Brain pericyte (primary cell): Measurements from ENCODE around the gene MMP23B.
"Not testable (repeated sequence)": the region's sequence is repeated elsewhere in the genome, so short reads cannot be mapped to it uniquely, and the experiment has no call there.

Source experiments
- DNase-seq: peaks from one replicate; pipeline ENCODE4 v3.0.0-alpha.2; 2012; ENCODE audit warnings: low read depth, low spot score

Gene MMP23B

DNA sequence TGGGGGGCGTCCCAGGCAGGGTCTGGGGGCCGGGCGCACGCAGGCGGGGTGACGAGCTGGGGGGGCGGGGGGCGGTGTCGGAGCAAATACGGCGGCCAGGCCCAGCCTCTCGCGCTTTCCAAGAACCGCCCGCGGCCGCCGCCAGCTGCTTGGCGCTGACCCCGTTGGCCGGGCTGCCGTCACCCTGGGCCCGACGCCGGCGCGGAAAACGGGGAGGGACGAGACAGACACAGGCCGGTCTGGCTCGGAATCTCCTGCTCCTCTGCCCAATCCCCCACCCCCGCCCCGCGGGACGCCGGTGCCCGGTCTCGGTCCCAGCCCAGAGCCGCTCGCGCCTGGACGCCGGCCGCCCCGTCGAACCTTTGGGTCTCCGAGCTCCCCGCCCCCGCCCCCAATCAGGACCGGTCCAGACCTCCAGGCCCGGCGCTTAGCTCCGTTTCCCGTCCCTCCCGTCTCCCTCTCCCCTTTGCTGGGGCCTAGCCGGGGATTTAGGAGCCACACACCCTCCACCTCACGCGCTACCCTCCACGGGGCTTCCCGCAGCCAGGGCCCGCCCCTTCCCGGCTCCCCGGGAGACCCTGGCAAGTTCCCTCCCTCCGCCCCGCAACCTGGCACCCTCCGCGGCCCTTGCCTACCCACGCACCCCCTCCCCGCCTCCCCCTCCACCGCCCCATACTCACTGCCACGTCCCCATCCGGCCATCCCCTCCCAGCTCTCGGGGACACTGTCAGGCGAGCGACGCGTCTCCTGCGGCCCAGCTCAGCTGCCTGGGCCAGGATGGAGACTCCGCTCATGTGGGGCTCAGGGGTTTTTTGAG, 800 bp upstream of the MMP23B start:
- no peak for DNase-seq

DNA sequence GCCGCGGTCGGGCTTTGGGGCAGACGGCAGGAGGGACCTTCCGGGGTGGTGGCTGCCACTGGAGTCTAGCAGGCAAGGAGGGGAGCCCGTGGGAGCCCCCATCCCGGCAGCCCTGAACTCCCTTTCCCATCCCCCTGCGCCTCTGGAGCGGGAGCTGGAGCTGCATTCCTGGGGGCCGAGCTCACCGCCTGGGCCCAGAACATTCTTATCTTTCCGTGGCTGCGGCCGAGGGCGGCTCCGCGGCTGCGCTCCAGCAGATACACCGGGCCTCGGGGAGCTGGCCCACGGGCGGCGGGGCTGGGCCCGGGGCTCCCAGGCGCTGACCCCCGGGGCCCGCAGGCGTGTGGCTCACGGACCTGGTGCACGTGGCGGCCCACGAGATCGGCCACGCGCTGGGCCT, 1.4 kb downstream of the MMP23B start:
- DNase-seq: not testable (repeated sequence)

GRCh38 chr1:1634613-1635012, 2.6 kb downstream of the MMP23B start:
- not testable (repeated sequence) for DNase-seq

- DNase-seq: not testable (repeated sequence)
These were observed 4.9 kb downstream of the MMP23B start for GRCh38 chr1:1636621-1637478.

- not testable (repeated sequence) for DNase-seq
These were observed 5.5 kb downstream of the MMP23B start for GRCh38 chr1:1637479-1637875.

DNA sequence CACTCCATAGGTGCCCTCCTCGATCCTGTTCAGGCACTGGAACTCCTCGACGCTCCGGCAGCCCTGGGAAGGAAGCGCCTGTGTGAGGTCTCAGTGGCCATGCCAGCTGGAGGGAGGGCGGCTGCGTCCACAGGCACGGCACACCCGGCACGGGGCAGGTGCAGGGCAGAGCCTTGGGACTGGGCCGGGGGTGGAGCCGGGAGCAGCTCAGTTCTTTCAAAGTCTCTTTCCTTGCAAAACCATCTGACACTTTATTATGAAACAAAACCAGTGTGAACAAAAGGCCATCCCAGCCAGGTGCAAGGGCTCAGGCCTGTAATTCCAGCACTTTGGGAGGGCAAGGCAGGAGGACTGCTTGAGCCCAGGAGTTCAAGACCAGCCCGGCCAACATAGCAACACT, 6.6 kb downstream of the MMP23B start:
- DNase-seq: not testable (repeated sequence)

DNA sequence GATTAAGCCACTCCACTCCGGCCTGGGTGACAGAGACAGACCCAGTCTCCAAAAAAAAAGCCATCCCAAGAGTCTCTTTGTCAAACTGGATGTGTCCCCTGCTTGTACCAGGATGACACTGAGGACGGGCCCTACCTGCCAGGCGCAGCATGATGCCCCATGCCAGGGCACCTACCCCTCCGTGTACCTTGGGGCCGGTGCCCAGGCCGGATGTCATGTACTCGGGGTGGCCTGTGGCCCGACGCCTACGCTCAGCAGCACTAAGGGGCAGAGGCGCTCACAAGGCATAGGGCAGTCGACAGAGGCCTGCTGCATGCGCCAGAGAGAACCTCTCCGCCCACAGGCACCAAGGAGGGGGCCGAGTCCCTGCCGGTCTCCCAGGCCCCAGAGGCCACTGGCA, 7.4 kb downstream of the MMP23B start:
- DNase-seq: not testable (repeated sequence)

DNA sequence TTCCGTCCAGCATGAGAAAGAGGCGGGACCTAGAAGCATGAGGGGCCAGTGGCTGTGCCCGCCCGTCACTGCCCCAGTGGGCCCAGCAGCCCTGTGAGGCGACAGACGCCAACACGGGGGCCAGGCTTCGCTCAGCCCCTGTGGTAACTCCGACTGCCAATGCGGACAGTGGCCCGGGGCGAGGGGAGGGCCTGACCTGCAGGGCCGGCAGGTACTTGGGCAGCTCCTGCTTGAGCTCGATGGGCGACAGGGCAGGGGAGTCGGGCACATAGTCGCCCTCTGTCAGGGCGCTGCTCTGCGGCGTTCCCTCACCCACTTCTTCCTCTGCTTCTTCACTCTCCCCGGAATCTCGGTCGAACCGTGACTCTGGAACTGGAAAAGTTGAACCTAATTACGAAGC, 8.1 kb downstream of the MMP23B start:
- DNase-seq: not testable (repeated sequence)

DNA sequence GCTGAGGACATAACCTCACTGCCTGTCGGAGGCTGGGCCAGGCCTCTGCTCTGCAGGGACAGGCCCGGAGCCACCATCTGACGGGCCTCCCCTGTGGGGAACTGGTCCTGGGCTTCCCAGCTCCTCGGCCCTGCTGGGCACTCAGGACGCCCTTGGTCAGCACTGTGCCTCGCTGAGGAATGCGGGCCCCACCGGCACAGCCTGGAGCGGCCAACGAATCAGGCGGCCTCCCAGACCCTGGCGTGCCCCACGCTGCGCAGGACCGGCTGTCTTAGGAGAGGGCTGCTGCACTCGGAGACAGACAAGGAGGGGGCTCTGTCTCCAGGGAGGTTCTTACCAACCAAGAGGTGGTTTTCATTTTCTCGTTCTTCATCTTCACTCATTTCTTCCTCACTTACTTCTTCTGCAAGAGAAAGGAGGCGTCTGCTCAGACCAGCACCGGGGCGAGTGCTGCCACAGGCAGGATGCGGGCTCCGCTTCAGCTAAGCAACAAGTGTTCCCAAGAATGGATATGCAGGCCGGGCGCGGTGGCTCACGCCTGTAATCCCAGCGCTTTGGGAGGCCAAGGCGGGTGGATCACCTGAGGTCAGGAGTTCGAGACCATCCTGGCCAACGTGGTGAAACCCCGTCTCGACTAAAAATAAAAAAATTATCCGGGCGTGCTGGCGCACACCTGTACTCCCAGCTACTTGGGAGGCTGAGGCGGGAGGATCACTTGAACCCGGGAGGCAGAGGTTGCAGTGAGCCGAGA, 8.9 kb downstream of the MMP23B start:
- DNase-seq: not testable (repeated sequence)

DNA sequence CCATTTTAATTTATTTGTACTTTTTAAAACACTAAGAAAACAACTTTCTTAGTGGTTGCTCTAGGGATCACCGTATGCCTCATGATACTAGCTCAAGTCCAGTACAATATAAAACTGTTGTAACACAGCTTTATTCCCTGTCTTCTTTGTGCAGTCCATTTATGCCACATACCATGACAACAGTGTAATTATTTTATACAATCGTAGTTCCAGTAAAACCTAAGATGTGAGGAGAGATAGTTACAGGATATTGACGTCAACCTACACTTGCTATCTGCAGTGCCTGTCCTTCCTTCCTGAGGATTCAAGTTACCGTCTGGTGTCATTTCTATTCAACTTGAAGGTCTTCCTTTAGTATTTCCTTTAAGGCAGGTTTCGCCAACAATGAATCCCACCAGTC, 14.4 kb downstream of the MMP23B start:
- not testable (repeated sequence) for DNase-seq

DNA sequence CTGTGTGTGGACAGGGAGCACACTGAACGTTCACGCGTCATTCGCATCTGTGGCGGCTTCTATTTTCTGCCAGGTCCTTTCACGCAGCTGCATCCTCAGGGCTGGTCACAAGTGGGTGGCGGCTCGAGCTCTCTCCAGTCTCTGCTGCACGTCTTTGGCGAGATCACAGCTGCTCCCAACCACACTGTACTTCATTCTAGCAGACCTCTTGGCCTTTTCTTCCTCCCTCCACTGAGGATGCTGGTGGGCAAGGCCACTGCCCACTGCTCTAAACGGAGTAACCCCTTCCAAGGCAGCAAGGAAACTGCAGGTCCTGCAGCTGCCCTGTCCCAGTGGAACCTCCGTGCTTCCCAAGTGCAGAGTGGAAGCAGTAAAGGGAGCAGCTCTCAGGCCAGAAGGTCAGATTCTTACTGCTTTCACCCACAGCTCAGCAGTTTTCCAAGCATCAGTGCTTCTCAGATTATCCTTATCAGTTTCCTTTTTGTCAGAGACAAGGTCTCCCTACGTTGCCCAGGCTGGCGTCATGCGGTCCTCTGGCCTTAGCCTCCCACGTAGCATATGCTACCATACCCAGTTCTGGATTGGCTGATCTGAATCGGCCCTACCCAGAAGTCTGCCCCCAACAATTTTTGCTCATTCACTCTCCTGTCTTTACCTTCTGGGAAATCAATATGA, 15.7 kb downstream of the MMP23B start:
- not testable (repeated sequence) for DNase-seq

- DNase-seq: not testable (repeated sequence)
These were observed 16.3 kb downstream of the MMP23B start for GRCh38 chr1:1648265-1648664.

GRCh38 chr1:1658583-1659549, 26.9 kb downstream of the MMP23B start, which contains the start of gene CDK11B:
Gene CDK11B (minus strand): TSS chr1:1659004. CDS start chr1:1657485, 1,519 bp downstream.
- peak; percentile 97 for DNase-seq

- DNase-seq: not testable (repeated sequence)
These were observed 30.4 kb downstream of the MMP23B start for GRCh38 chr1:1662392-1662791.

DNA sequence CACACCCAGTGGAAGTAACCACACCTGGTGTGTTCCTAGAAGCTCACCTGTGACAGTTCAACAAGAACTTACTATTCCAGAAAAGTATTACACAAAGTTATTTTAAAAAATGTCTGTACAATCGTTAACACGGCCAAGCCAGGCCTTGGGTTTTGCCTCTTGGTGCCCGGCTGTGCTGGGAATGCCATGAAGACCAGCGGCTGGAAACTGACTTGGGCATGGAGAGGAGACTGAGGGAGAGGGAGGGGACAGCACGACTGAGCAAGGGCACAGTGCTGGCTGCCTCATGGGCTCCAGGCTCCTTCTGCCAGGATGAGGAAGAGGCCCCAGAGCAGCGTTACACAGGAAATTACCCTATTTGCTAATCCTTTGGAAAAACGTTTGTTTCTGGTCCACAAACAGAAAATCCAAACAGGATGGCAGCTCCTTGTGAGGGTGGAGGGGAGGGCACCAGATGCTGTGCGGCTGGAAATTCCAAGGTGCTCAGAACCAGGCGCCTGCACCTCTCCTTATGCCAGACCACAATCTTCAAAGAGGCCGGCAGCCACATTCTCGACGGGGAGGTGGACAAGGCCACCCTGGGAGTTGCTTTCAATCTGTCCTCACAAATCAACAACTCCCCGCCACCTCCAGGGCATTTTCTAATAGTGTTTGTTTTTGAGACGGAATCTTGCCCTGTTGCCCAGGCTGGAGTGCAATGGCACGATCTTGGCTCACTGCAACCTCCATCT, 31.0 kb downstream of the MMP23B start:
- not testable (repeated sequence) for DNase-seq

- not testable (repeated sequence) for DNase-seq
These were observed 32.3 kb downstream of the MMP23B start for GRCh38 chr1:1664318-1664717.

DNA sequence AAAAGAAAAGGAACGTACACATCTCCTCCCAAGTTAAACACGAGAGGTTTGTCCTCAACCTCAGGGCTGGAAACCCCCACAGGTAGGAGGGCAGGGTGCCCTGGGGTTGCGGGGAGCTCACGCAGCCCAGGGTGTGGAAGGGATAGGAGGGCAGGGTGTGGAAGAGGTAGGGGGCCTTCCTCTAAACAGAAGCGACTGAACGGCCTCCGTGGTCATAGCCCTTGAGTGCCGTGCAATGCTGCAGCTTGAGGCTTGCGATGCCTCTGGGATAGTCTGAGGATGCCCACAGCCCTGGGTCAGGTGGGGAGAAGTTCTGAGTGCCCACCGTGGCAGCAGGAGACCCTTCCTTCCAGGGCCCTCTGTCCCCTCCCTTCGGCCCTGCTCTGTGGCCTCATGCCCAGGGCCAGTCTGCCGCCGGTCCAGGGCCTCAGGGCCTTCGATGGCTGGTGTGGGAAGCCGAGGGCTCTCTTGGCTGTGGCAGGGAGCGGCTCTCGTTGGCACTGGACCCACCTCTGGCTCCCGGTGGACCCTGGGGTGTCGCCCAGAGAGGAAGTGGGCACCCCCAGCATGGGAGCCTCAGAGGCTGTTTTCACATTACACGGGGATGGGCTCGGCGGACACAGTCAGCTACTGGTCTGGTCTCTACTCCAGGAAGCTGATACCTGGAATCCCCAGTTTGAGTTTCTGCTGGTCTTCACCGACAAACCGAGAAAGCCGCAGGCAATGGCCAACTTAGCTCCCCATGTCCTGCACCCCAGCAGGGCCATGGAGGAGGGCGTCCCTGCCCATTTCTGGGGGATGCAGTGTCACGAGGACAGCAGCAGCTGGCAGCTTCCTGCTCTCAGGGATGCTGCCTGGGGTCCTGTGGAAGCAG, 33.2 kb downstream of the MMP23B start:
- no peak for DNase-seq

GRCh38 chr1:1665815-1666251, 33.9 kb downstream of the MMP23B start:
- no peak for DNase-seq
